Measurements from ENCODE around the gene DTHD1.

Gene DTHD1

DNA sequence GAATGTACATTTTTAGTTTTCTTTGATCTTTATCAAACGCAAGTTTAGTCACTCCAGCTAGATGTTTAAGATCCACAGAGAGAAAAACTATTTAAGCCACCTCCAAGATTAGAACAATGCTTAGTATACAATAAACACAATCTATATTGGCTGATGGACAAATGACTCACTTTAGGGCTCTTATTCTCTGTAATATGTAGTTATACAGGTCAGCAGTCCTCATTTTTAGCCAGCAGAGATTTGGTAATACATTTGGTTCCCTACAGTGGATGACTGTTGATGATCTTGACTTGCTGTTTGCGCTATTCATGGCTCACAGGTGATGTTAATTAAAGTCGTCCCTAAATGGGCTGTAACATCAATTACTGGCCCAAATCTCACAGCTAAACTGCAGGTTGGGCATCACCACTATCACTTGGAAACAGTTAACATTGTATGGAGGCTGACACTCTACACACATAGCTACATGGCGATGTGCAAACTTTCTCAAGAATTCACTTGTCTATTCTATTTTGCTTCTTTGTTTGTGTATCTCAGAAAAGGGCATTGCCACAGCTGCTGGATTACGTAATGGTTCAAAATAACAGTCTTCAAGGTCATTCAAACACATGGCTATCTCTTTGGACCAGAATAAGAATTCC lies 11.8 kb upstream of the DTHD1 start:
- DNase-seq (ENCODE audit: low read depth in 2 of 2): no peak

DNA sequence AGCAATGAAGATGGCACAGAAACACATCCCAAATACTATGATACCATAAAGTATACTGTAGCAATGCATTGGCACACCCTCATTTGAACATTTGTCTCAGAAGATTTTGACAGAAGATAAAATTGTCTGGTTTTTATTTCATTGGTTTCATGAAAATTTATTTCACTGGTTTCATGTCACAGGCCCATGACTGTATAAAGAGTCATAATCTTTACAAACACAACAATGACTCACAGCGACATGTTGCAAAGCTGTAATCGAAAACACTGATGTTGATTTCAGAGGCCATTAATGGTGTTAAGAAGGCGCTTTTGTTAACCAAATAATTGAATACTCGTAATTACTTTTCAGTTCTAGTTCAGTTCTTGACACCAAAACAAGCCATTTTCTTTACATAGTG lies 8.1 kb upstream of the DTHD1 start:
- DNase-seq (ENCODE audit: low read depth in 2 of 2): no peak

DNA sequence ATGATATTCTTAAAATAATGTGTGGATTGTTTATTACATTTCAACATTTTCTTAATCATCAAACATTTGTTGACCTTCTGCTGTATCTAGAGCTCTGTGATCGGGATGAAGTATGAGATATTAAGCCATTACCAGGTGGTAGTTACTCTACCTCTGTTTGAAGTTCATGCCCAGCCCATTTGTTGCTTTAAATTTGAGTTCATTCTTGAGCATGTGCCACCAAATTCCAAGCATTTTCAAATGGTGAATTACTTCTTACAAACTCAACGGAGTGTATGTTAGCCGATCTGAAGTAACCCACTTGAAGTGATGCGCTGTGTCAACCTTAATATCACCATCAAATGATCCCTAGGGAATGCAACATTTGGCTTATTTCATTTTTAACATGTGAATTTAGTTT lies 7.3 kb upstream of the DTHD1 start:
- DNase-seq (ENCODE audit: low read depth in 2 of 2): no peak

DNA sequence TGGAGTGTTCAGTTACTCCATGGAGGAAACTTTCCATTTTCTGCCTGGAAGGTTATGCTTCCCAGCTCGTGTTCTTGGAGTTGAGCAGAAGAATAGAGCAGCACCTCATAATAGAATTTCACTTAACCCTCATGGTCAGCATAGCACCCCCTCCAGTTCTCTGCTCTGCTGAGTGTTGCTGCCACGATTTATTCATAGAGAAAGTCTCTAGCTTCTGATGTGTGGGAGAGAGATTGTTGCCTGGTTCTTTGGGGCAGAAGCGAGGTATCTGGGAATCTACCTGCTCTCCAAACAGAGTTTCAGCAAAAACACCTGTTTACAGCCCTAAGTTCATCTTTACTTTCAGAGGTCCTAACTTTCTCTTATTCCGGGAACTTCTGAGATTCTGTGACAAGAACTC lies 3.9 kb upstream of the DTHD1 start:
- DNase-seq (ENCODE audit: low read depth in 2 of 2): no peak

DNA sequence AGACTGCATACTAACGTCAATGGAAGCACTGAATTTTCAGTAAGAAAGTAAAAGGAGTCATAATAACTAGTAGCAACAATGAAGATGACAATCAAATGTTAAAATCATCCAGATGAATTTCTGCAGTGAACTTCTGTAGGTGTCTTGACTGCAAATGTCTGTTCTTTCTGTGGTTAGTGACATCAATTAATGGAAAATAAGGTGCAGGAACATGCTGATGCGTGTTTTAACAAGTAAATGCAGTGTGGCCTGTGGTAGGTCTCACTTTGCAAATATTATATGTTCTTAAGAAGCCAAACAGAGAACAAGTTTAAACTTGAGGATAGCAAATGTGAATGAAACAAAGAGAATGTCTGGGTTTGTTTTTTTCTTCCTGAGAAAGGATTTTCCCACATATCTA lies 2.6 kb upstream of the DTHD1 start:
- no peak for DNase-seq (ENCODE audit: low read depth in 2 of 2)

DNA sequence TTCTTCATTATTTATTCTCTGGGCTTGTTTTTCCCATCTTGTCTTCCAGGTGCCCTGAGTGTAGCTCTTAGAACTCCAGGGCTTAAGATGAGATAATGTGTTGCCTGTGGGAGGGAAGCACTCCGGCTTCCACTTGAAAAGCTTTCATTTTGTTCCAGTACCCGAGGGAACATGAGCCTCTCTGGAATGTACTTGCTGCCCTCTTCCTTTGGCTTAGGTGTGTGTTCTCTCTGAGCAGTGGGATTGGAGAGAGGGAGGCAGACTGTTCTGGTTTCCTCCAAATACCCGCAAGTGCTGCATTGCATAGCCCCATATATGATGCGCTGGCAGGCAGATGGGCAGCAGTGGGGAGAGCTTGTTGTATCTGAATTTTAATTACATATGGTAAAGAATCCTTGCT lies 861 bp upstream of the DTHD1 start:
- DNase-seq (ENCODE audit: low read depth in 2 of 2): no peak

DNA sequence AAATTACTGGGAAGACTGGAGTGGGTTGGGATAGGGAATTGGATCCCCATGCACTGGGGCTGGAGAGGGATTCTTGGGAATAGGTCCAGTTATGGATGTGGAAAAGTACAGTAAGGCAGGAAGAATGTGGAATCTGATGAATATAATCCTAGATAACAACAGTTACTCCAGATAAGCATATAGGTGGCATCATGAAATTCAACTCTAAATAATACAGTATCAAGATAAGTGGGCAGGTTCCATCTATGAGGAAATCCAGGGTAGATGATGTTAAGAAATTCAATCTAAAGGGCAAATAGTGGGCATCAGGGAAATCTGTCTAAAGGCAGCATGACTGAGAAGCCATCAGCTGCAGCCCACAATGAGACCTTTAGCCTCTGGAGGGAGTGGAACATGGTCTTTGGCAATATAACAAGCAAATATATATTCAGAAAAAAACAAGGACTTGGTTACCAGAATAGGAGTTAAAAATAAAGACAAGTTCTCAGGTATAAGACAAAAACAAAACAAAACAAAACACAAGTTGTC lies 1.2 kb downstream of the DTHD1 start:
- no peak for DNase-seq (ENCODE audit: low read depth in 2 of 2)

DNA sequence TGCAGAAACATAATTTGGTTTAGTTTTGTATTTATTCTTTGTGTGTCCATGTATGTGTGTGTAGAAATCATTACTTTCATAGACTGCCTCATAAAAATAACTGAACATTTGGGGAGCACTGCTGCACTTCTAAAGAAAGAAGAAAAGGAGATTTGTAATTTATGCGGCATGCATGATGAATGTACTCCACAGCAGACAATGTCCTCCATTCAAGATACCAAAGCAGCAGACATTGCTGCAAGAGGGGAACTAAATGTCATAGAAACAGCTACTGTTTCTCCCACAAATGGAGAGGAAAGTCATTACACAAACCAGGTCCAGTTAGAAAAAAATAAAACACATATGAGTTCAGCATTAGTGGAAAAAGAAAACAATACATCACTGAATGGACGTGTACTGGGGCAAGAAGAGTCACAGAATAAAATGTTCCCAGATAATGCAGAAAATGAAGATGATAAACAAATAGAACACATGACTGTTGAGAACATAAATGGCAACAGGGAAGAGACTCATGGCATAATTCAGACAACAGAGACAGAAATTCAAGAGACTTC lies 2.6 kb downstream of the DTHD1 start:
- DNase-seq (ENCODE audit: low read depth in 2 of 2): no peak

DNA sequence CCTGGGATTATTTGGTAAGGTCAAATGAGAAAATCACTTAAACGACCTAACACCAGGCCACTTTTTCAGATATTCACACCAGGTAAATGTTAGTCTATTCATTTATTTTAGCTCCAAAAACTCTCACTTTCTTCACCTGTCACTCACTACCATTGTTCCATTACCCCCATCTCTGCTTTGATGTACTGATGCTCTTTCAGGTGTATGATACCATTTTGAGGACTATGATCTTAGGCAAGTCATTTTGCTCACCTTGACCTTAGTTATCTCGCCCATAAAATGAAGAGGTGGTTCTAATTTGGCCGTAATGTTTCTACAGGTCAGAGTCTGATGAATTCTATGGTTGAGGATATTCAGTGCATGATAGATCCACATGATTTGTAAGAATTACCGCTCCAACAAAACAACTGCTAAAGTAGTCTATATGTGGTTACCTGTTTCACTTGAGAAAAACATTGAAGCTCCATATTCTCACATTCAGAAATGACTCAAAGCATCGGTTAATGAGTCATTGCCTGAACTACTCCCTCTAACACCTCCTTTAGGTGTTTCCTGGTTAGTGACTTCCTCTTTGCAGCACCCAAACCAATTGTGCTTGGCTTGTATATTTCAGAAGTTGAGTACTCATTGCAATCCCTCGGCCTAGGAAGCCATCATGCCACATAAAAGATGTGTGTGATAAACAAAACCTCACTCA lies 4.5 kb downstream of the DTHD1 start:
- peak in 1 of 2 donors; percentile 25 for DNase-seq (ENCODE audit: low read depth in 2 of 2)

DNA sequence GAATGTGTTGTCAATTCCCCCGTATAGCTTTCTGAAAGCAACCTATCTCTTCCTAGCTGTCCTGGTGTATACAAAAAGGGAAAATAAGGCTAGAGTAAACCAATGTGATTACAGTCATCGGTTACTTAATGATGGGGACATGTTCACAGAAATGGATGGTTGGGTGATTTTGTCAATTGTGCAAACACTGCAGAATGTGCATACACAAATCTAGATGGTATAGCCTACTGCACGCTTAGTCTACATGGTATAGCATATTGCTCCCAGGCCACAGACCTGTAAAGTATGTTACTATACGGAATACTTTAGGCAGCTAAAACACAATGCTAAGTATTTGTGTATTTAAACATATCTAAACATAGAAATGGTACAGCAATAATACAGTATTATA lies 5.1 kb downstream of the DTHD1 start:
- DNase-seq (ENCODE audit: low read depth in 2 of 2): no peak

DNA sequence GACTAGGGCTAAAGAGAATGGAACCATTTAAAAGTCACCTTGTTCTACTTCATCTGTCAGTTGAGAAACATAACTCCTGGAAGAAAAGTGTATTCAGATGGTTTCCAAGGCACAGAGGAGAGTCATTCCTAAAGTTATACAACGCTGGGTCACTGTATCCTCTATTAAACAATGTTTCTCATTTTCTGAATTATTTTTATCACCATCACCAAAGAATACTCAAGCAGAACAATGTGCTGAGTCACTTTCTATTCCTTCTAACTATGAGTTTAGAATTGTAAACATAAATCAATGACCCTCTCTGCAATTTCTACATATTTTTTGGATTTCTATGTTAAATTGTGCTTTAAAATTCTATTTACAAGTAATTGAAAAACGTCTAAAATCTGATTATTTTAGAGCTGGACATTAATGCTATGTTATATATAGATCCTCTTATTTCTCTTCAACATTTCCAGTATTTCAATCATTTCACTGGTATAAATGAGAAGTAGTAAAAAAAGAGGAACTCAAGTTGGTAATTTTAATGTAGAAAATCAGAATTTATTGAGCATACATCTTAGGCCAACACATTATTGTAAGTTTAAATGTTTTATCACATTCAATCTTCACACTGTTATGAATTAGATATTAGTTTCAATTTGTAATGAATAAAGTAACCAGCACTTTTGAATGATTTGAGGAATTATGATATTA lies 7.5 kb downstream of the DTHD1 start:
- no peak for DNase-seq (ENCODE audit: low read depth in 2 of 2)

DNA sequence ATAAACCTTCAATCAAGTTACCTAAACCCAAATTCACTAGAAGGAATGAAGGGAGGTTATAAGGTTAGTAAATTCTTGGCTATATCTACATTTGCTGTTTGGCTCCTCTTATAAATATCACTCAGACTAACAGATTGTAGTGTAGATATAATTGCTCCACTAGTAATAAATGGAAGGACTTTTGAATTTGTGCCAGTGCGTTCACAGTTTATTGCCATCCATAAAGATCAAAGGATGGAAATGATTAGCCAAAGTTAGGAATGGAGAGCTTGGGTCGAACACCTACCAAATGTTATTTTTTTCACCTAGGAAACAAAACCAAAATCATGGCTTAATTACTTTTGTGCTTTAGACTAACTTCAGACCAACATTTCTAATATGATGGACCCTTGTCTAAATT lies 9.2 kb downstream of the DTHD1 start:
- no peak for DNase-seq (ENCODE audit: low read depth in 2 of 2)

DNA sequence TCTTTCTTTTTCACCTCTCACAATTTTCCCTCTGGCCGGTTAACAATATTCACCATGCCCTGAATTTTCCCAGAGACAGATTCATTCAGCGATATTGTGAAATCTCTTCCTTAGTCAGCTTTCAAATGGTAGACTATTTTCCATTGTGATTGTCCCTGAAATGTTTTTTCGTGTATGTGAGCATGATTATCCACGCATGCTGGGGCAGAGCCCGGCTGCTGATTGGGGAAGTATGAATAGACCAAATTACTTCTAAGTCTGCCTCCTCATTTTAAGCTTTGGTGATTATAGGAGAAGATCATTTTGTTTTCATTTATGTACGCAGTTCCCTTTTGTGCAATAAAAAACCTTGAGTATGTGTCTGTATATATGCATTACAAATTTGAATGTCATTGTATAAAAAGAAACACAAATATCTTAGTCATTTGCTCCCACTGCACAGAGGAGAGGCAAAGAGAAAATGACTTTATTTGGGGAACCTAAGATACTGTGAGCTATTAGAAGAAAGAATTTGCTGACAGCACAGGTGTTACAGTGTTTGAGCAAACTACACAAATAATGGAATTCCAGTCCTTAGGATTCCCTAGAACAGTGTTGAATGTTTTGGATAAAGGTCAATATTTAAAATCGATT lies 11.3 kb downstream of the DTHD1 start:
- no peak for DNase-seq (ENCODE audit: low read depth in 2 of 2)

DNA sequence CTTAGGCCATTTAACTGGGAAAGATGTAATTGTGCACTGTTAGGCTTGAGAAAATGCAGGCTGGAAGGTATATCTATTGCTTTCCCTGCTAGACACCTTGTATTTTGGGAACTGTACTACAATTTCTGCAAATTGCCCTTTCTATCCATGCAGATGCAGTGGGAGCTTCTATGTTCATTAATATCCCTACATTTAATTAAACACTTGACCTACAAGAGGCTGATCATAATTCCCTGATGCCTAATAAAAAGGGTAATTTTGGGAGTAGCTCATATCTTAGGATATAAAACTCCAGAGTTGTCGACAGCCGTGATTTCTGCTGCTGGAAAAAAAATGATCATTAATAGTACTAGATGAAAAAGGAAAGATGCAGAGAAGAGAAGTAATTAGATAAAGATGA lies 19.7 kb downstream of the DTHD1 start:
- no peak for DNase-seq (ENCODE audit: low read depth in 2 of 2)

DNA sequence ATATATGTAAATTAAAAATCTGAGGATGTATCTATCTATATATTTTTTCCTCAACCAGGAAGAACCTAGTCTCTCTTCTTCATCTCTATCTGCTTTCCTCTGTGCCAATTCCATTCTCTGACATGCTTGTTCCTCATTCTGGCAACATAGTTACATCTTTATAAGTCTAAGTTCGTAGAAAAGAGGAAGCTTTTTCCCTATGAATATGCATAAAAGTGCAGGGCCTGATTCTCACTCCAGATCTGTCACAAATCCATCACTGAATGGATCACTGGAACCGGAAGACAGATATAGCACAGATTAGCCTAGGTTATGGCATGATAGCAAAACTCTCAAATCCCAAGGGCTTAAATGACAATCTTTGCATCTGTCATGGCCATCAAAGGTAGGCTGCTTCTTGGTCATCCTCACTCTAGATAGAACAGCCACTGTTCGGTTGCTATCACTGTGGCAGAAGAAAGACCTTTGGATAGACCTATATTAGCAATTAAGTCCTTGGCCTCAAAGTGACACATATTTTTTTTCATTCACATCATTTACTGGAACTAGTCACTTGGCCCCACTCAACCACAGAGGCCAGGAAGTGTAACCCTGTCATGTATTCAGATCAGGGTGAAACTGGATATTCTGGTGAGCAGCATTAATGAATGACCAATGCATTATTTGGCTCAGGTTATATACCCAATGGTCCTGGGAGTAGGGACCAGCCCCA lies 22.2 kb downstream of the DTHD1 start:
- DNase-seq (ENCODE audit: low read depth in 2 of 2): no peak

DNA sequence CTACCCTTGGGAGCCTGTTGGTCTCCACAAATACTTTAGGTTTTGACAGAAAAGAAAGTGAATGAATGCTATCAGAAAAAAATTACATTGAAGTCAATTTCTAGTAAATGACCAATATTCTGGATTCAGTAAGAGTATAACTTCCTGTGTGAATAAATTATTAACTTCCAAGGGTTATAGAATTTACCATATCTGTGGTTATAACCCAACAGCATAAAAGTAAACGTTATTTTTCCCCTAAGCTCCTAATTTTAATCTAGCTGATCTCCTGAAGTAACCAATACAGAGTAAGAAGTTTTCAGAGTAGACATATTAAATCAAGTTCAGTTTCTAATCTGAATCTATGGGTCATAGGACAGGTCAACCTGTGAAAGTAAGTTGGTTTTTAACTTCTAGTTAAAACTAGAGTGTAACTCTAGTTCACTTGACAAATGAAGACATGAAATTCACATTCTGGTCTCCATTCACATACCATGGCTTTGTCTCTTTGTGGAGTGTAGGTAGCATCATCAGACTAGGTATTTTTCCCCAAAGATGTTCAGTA lies 22.8 kb downstream of the DTHD1 start:
- DNase-seq (ENCODE audit: low read depth in 2 of 2): no peak

DNA sequence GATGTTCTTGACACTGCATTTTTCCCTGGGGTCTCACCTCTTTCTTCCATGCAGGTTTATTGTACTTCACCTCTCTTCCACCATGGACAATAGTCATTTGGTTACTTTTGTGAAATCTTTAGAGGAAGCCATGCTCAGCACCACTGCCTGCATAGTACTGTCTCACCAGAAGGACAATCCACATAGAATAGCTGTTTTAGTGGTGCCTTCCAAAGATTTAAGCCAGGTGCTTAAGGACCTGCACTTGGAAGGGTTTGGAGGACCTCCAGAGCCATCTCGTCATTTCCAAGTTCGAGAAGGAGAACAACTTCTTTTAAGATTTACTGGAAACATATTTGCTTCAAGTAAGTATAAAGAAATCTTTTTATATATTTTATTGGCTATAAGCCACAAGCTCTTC lies 26.7 kb downstream of the DTHD1 start:
- no peak for DNase-seq (ENCODE audit: low read depth in 2 of 2)

DNA sequence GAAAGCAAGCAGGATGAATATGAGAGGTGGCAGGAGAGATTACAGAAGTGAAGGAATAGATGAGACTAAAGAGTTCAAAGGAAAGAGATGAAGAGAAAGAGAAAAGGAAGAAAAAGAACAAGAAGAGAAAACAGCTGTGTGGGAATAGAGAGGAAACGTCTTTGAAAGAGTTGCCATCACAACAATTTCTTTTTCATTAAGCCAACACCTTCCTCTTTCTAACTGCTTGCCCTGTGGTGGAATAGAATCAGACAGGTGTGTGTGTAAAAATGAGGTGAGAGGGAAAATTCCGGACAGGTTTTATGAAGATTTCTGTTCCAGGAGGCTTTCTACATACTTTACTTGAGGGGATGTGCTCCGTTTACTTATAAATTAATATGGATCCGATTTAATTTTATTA lies 28.8 kb downstream of the DTHD1 start:
- no peak for DNase-seq (ENCODE audit: low read depth in 2 of 2)

DNA sequence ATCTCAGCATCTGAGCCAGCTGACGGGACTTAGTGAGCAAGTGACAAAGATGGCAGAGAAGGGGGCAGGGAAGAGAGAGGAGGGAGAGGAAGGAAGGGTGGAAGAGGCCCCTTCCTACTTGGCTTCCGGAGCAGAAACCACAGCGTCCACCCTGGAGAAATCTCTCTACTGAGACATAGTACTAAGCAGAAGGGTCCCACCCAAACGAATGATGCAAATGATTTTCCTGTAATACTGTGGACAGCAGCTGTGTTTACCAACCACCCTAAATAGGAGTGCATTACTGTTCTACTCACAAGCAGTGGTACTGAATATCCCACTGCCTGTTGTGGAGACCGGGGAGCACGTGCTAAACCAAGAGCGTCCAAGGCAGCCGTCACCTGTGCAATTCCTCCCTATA lies 29.4 kb downstream of the DTHD1 start:
- no peak for DNase-seq (ENCODE audit: low read depth in 2 of 2)

DNA sequence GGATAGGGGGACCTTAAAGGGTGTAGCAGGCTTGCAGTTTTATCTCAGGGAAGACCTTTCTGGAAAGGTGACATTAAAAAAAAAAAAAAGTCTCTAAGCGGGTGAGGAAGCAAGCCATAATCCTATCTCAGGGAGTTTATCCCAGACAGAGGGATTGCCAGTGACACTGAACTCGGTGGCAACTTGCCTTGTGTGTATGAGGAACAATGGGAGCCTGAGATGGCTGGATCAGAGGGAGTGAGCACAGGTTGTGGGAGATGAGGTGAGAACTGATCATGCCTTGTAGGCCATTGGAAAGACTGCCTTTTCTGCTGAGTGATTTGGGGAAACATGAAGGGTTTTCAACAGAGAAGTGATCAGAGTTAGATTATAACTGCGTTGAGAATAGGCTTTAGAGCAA lies 31.1 kb downstream of the DTHD1 start:
- no peak for DNase-seq (ENCODE audit: low read depth in 2 of 2)

DNA sequence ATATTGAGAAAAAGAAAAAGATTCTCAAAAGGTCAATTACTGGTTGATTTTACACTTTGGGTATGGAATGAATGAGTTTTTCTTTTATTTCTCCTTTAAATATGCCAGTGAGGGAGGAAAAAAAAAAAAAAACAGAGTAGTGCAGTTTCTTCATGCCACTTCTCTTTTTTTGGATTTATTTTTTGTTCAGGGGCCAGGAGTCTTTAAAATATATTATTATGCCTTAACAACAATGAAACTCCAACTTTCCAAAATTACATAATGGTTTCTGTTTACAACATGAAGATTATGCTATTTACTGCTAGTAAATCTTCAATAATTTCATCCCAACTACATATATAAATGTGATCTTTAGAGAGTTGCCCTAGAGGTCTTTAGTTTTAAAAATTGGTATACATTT lies 31.9 kb downstream of the DTHD1 start:
- DNase-seq (ENCODE audit: low read depth in 2 of 2): no peak
